ENCODE measurements around the gene BHLHA15. TPM values are rescaled to one million over a fixed set of nuclear protein-coding genes. Genes with fewer than 3 reads are reported as not detected.

BHLHA15 gene
- total RNA-seq, 1 donor from 2014 or later, result 0.35 TPM

- ChIA-PET CTCF (no interaction called here), POLR2A (no interaction called here)
- Mint-ChIP-seq H3K9me3 (no peaks in the 10 kb centered on the region), H3K27me3 (no peaks in the 10 kb centered on the region), H3K4me3 (no peak overlapping the region), H3K4me1 (peaks cover 10% of the 10 kb centered on the region), H3K27ac (no peak overlapping the region), H3K36me3 (ENCODE audit: low read depth) (peaks cover 24% of the 10 kb centered on the region)
- ATAC-seq (ENCODE audit: low read depth) (no peak), DNase-seq (no peak)
- intact Hi-C loops (cut with micrococcal nuclease), result no loop called here
- no peak for TF ChIP-seq CTCF (IDR thresholded peaks at IDR 0.05)
These were observed 26.1 kb upstream of the BHLHA15 start for GRCh38 chr7:98185101-98185500.

- CTCF ChIA-PET, result no interaction called here
- ATAC-seq (ENCODE audit: low read depth), result no peak
- DNase-seq, result no peak
- intact Hi-C loops (cut with micrococcal nuclease), result no loop called here
- no peak for TF ChIP-seq CTCF (IDR thresholded peaks at IDR 0.05)
- Mint-ChIP-seq H3K4me1 (peaks cover 10% of the 10 kb centered on the region), H3K27ac (no peak overlapping the region), H3K36me3 (ENCODE audit: low read depth) (peaks cover 37% of the 10 kb centered on the region), H3K9me3 (no peaks in the 10 kb centered on the region), H3K27me3 (no peaks in the 10 kb centered on the region), H3K4me3 (no peak overlapping the region)
- POLR2A ChIA-PET, result no interaction called here
These were observed 24.6 kb upstream of the BHLHA15 start for GRCh38 chr7:98186452-98187137.

GRCh38 chr7:98187138-98187502, 24.1 kb upstream of the BHLHA15 start:
- TF ChIP-seq CTCF (IDR thresholded peaks at IDR 0.05), result no peak
- Mint-ChIP-seq H3K27me3 (no peaks in the 10 kb centered on the region), H3K27ac (no peak overlapping the region), H3K9me3 (no peaks in the 10 kb centered on the region), H3K4me1 (peaks cover 10% of the 10 kb centered on the region), H3K4me3 (no peak overlapping the region), H3K36me3 (ENCODE audit: low read depth) (peaks cover 42% of the 10 kb centered on the region)
- intact Hi-C loops (cut with micrococcal nuclease), result no loop called here
- CTCF ChIA-PET, result no interaction called here
- ATAC-seq (ENCODE audit: low read depth) (no peak), DNase-seq (no peak)
- POLR2A ChIA-PET, result no interaction called here

- DNase-seq (no peak), ATAC-seq (ENCODE audit: low read depth) (no peak)
- POLR2A ChIA-PET, result no interaction called here
- intact Hi-C loops (cut with micrococcal nuclease), result no loop called here
- no peak overlapping the region for H3K4me3 Mint-ChIP-seq
- H3K27ac Mint-ChIP-seq, result no peak overlapping the region
- CTCF ChIA-PET, result interaction anchor here (0.7 kb wide), 1 partner anchor 21 kb away, joined by 3 read pairs; no protein-coding TSS in a partner anchor
- peaks cover 5% of the 10 kb centered on the region for H3K27me3 Mint-ChIP-seq
- peaks cover 10% of the 10 kb centered on the region for H3K4me1 Mint-ChIP-seq
- TF ChIP-seq CTCF (IDR thresholded peaks at IDR 0.05), result no peak
- H3K36me3 Mint-ChIP-seq (ENCODE audit: low read depth), result peaks cover 63% of the 10 kb centered on the region
- H3K9me3 Mint-ChIP-seq, result no peaks in the 10 kb centered on the region
These were observed 21.7 kb upstream of the BHLHA15 start for GRCh38 chr7:98189559-98189958.

- peaks cover 71% of the 10 kb centered on the region for H3K36me3 Mint-ChIP-seq (ENCODE audit: low read depth)
- H3K27ac Mint-ChIP-seq, result no peak overlapping the region
- intact Hi-C loops (cut with micrococcal nuclease), result no loop called here
- POLR2A ChIA-PET, result no interaction called here
- TF ChIP-seq CTCF (IDR thresholded peaks at IDR 0.05), result no peak
- CTCF ChIA-PET, result no interaction called here
- DNase-seq (no peak), ATAC-seq (ENCODE audit: low read depth) (no peak)
- peaks cover 6% of the 10 kb centered on the region for H3K4me1 Mint-ChIP-seq
- H3K4me3 Mint-ChIP-seq, result no peak overlapping the region
- H3K27me3 Mint-ChIP-seq, result peaks cover 11% of the 10 kb centered on the region
- no peaks in the 10 kb centered on the region for H3K9me3 Mint-ChIP-seq
These were observed 19.4 kb upstream of the BHLHA15 start for GRCh38 chr7:98191668-98192431.
